Colonic mucosa (tissue), 4 donors: Measurements from ENCODE around the gene COL23A1. TPM values are rescaled to one million over a fixed set of nuclear protein-coding genes. Genes with fewer than 3 reads are reported as not detected.

Experiments used
- DNase-seq: peaks from one replicate; pipeline ENCODE4 v3.0.0-alpha.2; 2020
- H3K27ac ChIP-seq: fragments of 200-600 bp; one replicate; pipeline ENCODE4 v1.8.0; 2021
- H3K27me3 ChIP-seq: fragments of 200-600 bp; one replicate; pipeline ENCODE4 v1.8.0; 2021
- H3K36me3 ChIP-seq: fragments of 200-600 bp; one replicate; pipeline ENCODE4 v1.8.0; 2021
- H3K4me1 ChIP-seq: fragments of 200-600 bp; one replicate; pipeline ENCODE4 v1.8.0; 2021; ENCODE audit warnings: mild to moderate bottlenecking
- H3K4me3 ChIP-seq: fragments of 200-600 bp; one replicate; pipeline ENCODE4 v1.8.0; 2021
- H3K9ac ChIP-seq, 2 donors: one replicate each; pipeline ENCODE4 v1.7.0; 2013; ENCODE audit warnings: control low read depth in 2 of 2, low read depth in 2 of 2, low read length in 2 of 2
- H3K9me3 ChIP-seq: fragments of 200-600 bp; one replicate; pipeline ENCODE4 v1.8.0; 2021
- CTCF ChIP-seq: fragments of 200-600 bp; IDR thresholded peaks from one replicate; pipeline ENCODE4 v1.8.0; 2022; ENCODE audit warnings: antibody characterized with exemption, mild to moderate bottlenecking
- intact Hi-C: fragments of 100-400 bp; cut with DNase I; formaldehyde crosslinking; loops from one replicate; pipeline ENCODE4 v1.14.1; 2022
- total RNA-seq, 2 donors: library from RNA; stranded (reverse); fragmentation: NEBNext Ultra II Directional in 1 of 2; extraction: Animal tissue kit (Norgen Biotek cat#: 25700) in 1 of 2; gene quantifications; one replicate each; pipeline ENCODE4 v1.2.1, GENCODE V29; 2021
- donor health status: healthy.
- donor health status: DM: no; HTN: no; CAD: no.
- donor health status: DM: no; HTN: no; CAD: no.

The COL23A1 gene
- total RNA-seq, 2 donors from 2014 or later: 0.37 to 0.49 TPM

- TF ChIP-seq CTCF: no peak
- no peak for DNase-seq
Observed at GRCh38 chr5:178246624-178247279, 343.4 kb downstream of the COL23A1 start.

DNA sequence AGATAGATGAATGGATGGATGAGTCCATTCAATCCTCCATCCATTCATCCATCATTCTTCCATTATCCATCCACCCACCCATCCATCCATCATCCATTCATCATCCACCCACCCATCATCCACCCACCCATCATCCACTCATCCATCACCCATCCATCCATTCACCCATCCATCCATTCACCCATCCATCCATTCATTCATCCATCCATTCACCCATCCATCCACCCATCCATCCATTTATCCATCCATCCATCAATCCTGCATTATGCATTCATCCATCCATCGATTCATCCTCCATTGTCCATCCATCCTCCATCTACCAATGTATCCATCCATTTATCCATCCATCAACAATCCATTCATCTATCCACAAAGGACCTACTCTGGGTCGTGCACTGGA lies 344.8 kb downstream of the COL23A1 start:
- DNase-seq: no peak
- intact Hi-C loops: no loop called here

More at GRCh38 chr5:178246624-178247279, 343.4 kb downstream of the COL23A1 start:
- Histone ChIP-seq H3K9me3 (no peaks in the 10 kb centered on the region), H3K36me3 (no peaks in the 10 kb centered on the region), H3K27ac (no peak overlapping the region), H3K9ac (no peak overlapping the region), H3K4me3 (no peak overlapping the region), H3K4me1 (no peaks in the 10 kb centered on the region), H3K27me3 (no peaks in the 10 kb centered on the region)
- intact Hi-C loops: no loop called here

GRCh38 chr5:178244576-178244975 lies 345.6 kb downstream of the COL23A1 start:
- Histone ChIP-seq H3K9ac (no peak overlapping the region), H3K27ac (no peak overlapping the region), H3K4me1 (no peaks in the 10 kb centered on the region), H3K36me3 (no peaks in the 10 kb centered on the region), H3K27me3 (no peaks in the 10 kb centered on the region), H3K9me3 (no peaks in the 10 kb centered on the region), H3K4me3 (no peak overlapping the region)
- intact Hi-C loops: no loop called here
- no peak for DNase-seq
- TF ChIP-seq CTCF: no peak

More for the DNA sequence above, 344.8 kb downstream of the COL23A1 start:
- TF ChIP-seq CTCF: no peak
- Histone ChIP-seq H3K4me1 (no peaks in the 10 kb centered on the region), H3K9ac (no peak overlapping the region), H3K9me3 (no peaks in the 10 kb centered on the region), H3K4me3 (no peak overlapping the region), H3K27me3 (no peaks in the 10 kb centered on the region), H3K27ac (no peak overlapping the region), H3K36me3 (no peaks in the 10 kb centered on the region)

- no peak for TF ChIP-seq CTCF
- intact Hi-C loops: no loop called here
- H3K27me3 ChIP-seq: no peaks in the 10 kb centered on the region
- H3K4me1 ChIP-seq: peaks cover 10% of the 10 kb centered on the region
- no peak overlapping the region for H3K27ac ChIP-seq
- DNase-seq: no peak
- no peak overlapping the region for H3K9ac ChIP-seq
- no peaks in the 10 kb centered on the region for H3K9me3 ChIP-seq
- H3K4me3 ChIP-seq: no peak overlapping the region
- H3K36me3 ChIP-seq: no peaks in the 10 kb centered on the region
Observed at GRCh38 chr5:178242416-178242815, 347.8 kb downstream of the COL23A1 start.

GRCh38 chr5:178241688-178242231 lies 348.4 kb downstream of the COL23A1 start:
- Histone ChIP-seq H3K27ac (no peak overlapping the region), H3K4me3 (no peak overlapping the region), H3K4me1 (peaks cover 17% of the 10 kb centered on the region), H3K9me3 (no peaks in the 10 kb centered on the region), H3K27me3 (no peaks in the 10 kb centered on the region), H3K9ac (no peak overlapping the region), H3K36me3 (no peaks in the 10 kb centered on the region)
- intact Hi-C loops: no loop called here
- no peak for TF ChIP-seq CTCF
- no peak for DNase-seq
